Stimulated activated CD4-positive, alpha-beta T cell treated with anti-CD3 and anti-CD28 coated beads, Interleukin-2, amount 100 ng/mL, for 48 hours (primary cell): ENCODE measurements around the gene ARID5B.
"Not testable (repeated sequence)": the region's sequence is repeated elsewhere in the genome, so short reads cannot be mapped to it uniquely, and the experiment has no call there.

Source experiments
- DNase-seq, 2 donors: peaks; one replicate each; pipeline ENCODE4 v3.0.0-alpha.2; 2020

ARID5B gene, protein sequence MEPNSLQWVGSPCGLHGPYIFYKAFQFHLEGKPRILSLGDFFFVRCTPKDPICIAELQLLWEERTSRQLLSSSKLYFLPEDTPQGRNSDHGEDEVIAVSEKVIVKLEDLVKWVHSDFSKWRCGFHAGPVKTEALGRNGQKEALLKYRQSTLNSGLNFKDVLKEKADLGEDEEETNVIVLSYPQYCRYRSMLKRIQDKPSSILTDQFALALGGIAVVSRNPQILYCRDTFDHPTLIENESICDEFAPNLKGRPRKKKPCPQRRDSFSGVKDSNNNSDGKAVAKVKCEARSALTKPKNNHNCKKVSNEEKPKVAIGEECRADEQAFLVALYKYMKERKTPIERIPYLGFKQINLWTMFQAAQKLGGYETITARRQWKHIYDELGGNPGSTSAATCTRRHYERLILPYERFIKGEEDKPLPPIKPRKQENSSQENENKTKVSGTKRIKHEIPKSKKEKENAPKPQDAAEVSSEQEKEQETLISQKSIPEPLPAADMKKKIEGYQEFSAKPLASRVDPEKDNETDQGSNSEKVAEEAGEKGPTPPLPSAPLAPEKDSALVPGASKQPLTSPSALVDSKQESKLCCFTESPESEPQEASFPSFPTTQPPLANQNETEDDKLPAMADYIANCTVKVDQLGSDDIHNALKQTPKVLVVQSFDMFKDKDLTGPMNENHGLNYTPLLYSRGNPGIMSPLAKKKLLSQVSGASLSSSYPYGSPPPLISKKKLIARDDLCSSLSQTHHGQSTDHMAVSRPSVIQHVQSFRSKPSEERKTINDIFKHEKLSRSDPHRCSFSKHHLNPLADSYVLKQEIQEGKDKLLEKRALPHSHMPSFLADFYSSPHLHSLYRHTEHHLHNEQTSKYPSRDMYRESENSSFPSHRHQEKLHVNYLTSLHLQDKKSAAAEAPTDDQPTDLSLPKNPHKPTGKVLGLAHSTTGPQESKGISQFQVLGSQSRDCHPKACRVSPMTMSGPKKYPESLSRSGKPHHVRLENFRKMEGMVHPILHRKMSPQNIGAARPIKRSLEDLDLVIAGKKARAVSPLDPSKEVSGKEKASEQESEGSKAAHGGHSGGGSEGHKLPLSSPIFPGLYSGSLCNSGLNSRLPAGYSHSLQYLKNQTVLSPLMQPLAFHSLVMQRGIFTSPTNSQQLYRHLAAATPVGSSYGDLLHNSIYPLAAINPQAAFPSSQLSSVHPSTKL

GRCh38 chr10:61900829-61901792 is at the start of gene ARID5B:
ARID5B (plus strand) TSS chr10:61901699; CDS start chr10:61901710, 11 bp downstream.
- peak in 1 of 2 donors; percentile 44 for DNase-seq

DNA sequence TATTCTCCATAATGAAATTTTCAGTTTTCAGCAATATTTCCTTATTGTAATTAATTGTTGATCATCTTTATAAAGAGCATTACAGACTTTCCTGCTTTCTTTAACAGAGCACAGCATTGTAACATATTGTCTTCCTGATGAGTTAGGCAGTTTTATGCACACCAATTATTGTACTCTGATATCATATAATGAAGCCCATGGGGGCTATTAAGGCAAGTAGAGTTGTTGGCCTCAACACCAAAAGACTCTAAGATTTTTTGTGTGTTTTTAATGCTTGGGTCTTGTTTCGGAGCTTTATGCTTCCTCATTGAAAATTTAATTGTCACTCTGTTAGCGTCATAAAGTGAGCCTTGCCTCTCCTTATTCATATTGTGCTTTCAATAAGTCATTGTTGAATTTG is 49.2 kb upstream of the ARID5B start:
- no peak for DNase-seq

- no peak for DNase-seq
These were observed 45.7 kb upstream of the ARID5B start for GRCh38 chr10:61855771-61856170.

GRCh38 chr10:61857746-61858145 is 43.8 kb upstream of the ARID5B start:
- DNase-seq, result no peak

GRCh38 chr10:61859786-61860185 is 41.7 kb upstream of the ARID5B start:
- no peak for DNase-seq

GRCh38 chr10:61860964-61861758 is 40.3 kb upstream of the ARID5B start:
- no peak for DNase-seq

- no peak for DNase-seq
These were observed 37.5 kb upstream of the ARID5B start for GRCh38 chr10:61863981-61864380.

- no peak for DNase-seq
These were observed 34.7 kb upstream of the ARID5B start for GRCh38 chr10:61866700-61867368.

DNA sequence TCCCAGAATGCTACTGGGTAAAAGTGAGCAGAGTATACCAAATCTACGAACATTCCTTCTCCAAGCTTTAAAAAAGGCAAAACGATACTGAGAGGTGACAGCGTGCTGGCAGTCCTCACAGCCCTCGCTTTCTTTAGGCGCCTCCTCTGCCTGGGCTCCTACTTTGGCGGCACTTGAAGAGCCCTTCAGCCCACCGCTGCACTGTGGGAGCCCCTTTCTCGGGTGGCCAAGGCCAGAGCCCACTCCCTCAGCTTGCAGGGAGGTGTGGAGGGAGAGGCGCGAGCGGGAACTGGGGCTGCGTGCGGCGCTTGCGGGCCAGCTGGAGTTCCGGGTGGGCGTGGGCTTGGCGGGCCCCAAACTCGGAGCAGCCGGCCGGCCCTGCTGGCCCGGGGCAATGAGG is 34.1 kb upstream of the ARID5B start:
- not testable (repeated sequence) for DNase-seq

GRCh38 chr10:61867817-61868216 is 33.7 kb upstream of the ARID5B start:
- peak; percentile 32 to 35 for DNase-seq

GRCh38 chr10:61869041-61869675 is 32.3 kb upstream of the ARID5B start:
- no peak for DNase-seq

DNA sequence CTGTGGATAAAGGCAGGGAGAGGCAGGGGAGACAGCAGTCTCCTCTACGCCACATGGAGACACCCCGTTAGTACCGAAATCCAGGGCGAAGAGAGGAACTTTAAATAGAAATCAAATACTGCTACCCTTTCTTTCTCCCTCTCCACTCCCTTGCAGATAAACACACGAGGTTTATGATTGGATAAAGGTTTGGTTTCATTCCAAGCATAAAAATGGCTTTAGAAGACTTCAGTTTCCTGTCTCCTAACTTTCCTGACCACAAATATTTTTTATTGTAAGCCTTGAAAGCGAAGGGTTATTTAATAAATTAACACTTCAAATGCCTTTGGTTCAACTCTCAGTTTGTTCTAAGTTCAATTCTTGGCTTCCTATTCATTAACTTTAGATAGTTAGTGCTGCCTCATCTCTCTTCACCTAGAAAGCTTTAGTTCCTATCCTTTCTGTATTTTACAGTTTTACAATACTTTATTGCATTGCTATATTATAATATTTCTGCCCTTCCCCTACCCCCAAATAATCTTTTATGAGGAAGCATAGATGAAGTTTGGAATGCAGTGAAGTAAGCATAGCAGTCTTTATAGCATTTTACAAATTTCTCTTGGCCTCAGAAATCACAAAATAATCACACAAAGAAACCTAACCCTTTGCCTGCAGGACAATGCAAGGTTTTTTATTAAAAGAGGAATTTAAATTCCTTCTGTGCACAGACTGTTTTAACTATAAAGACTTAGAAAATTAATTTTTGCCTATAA is 31.5 kb upstream of the ARID5B start:
- no peak for DNase-seq

GRCh38 chr10:61870526-61870895 is 31.0 kb upstream of the ARID5B start:
- DNase-seq, result no peak

DNA sequence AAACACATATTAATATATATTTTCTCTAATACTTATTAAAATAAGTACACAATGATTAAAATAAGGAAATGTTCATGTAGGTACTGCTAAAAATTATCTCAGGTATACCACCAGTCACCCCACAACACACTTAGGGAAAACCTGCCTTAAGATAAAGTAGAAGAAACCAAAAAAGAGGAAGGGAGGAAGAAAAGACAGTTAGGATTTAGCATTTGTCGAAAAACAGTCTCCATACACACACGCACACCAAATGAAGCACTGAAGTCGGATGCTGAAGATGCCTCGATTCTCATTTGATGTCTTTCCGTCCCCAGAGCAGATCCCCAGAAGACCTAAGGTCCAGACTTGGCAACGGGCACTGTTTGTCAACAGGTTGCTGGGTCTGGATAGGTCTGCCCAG is 30.0 kb upstream of the ARID5B start:
- no peak for DNase-seq

DNA sequence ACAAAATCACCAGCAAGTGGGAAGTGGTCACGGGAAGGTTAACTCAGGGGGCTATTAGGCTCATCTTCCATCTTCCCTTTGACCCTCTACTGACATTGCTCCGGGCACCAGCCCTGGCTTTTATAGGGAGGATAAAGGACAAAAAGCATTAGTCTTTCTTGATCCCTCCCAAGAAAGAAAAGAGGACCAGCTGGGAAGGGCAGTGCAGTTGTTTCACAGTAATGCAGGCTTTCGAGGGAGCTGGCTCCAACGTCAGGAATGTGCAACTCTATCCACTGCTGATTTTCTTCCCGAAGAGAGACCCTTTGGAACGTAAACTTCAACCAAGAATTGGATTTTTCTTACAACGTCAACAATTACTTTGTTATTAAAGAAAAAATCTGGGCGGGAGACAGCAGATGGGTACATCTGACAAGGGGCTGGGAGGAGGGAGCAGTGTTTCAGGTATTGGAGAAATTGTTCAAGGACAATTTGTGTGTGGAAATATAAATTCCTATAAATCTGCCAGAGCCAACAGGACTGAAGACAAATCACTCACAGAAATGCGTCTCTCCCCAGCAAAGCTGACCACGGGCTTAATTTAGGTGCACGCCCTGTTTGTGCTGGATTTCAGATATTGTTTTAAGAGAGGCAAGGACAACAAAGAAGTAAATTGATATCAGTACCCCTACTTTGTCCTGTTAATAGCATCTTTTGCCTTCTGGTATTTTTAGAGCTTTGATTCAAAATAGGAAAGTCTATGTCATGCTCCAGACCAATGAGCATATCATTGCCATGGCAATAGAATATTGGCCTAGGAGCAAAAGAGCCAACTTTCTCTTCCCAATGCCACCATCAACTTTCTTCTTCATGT is 23.4 kb upstream of the ARID5B start:
- no peak for DNase-seq

- DNase-seq, result no peak
These were observed 22.8 kb upstream of the ARID5B start for GRCh38 chr10:61878740-61879068.

GRCh38 chr10:61882621-61883370 is 18.7 kb upstream of the ARID5B start:
- DNase-seq, result peak; percentile 56 to 67
